HG02678 (cell line): ENCODE results near the gene ALKBH8.
"Not testable (repeated sequence)": the region's sequence is repeated elsewhere in the genome, so short reads cannot be mapped to it uniquely, and the experiment has no call there.

Experiments used
- ATAC-seq: cut with Tn5 transposase; IDR thresholded peaks from one replicate; pipeline ENCODE4 v1.9.1; 2021; ENCODE audit warnings: mild to moderate bottlenecking, moderate library complexity; ENCODE audit not compliant: unreplicated experiment

The ALKBH8 gene

DNA sequence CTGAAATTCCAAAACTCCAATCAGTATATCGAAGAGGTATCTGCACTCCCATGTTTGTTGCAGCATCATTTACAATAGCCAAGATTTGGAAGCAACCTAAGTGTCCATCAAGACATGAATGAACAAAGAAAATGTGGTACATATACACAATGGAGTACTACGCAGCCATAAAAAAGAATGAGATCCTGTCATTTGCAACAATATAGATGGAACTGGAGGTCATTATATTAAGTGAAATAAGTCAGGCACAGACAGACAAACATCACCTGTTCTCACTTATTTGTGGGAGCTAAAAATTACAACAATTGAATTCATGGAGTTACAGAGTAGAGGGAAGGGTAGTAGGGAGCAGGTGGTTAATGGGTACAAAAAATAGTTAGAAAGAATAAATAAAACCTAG lies 13.6 kb upstream of the ALKBH8 start:
- not testable (repeated sequence) for ATAC-seq

DNA sequence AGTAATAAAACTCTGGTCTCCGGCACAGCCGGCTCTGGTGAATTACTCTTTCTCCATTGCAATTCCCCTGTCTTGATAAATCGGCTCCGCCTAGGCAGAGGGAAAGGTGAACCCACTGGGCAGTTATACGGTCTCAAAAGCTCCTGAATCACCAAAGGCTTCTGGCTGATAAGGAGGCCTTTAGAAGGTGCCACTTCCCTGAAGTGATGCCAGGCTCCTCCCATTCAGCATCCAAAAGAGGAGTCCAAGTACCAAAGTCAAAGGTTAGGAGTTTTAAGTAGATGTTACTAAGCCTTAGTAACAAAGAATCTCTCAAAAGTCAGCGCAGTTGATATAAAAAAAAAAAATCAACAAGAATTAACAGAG lies 11.8 kb upstream of the ALKBH8 start:
- ATAC-seq, result no peak

DNA sequence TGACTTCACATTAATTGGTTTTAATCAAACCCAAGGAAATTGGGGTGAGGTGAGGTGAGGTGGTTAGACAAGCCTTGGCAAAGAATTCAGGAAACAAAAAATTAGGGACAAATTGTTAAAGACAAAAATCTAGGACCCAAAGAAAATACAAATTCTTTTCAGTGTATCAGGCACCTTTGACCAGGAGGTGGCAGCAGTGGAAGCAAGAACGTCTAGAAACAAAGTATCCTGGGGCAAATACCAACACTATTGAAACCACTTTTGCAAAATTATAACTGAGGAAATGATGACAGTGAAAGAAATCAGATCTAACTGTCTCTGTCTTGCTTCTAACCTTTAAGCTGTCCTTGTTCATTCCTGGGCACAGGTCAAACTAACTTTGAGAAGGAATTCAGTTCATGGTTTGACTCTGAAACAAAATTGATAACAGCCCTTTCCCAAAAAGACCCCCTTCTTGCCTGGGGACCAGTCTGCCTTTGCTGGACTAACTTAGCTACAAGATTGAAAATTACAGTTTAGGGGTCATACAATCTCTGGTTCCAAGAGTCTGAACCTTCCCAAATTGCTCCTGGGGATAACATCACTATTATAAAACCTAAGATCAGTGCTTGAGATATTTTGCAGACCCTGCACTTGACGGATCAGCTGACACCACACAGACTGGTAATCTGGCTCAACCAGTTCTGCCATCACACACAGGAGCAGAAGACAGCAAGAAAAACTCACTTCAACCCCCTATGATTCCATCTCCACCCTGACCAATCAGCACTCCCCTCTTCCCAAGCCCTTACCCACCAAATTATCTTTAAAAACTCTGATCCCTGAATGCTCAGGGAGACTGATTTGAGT lies 11.2 kb upstream of the ALKBH8 start:
- ATAC-seq, result not testable (repeated sequence)

GRCh38 chr11:107573438-107573837 lies 7.9 kb upstream of the ALKBH8 start:
- no peak for ATAC-seq

DNA sequence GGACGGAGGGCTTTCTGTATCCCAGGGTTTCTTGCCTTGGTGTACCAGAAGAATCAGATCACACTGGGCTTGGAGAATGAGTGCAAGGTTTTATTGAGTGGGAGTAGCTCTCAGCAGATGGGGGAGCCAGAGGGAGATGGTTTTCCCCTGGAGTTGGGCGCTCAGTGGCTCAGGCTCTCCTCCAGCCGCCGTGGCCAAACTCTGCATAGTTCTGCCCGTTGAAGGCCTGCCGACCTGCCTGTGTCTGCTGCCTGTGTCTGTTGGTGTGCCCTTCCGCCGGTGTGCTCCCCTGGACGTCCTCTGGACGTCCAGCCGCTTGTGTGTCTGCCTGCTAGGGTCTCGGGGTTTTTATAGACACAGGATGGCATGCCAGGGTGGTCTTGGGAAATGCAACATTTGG lies 4.5 kb upstream of the ALKBH8 start:
- ATAC-seq, result no peak

DNA sequence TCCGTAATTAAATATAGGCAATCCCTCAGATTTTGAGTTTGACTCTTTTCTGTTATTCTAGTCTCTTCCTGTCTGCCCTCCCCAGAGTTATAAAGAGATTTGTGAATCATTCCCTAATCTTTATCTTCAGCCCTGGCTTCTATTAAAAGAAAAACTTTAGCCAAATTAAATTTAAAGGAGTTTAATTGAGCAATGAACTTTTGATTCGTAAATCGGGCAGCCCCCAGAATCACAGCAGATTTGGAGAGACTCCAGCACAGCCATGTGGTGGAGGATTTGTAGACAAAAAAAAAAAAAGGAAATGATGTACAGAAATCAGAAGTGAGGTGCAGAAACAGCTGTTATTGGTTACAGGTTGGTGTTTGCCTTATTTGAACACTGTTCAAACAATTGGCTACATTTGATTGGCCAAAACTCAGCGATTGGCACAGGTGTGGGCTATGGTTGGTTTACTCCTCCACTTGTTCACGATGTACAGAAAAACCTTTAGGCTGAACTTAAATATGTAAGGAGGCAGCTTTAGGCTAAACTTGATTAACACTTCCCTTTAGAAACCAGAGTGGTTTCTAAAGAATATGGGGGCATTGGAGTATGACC lies 2.3 kb upstream of the ALKBH8 start:
- ATAC-seq, result peak; percentile 25

GRCh38 chr11:107566569-107566968 lies 1.0 kb upstream of the ALKBH8 start:
- no peak for ATAC-seq

- not testable (repeated sequence) for ATAC-seq
Observed at GRCh38 chr11:107565955-107566501, 493 bp upstream of the ALKBH8 start.

DNA sequence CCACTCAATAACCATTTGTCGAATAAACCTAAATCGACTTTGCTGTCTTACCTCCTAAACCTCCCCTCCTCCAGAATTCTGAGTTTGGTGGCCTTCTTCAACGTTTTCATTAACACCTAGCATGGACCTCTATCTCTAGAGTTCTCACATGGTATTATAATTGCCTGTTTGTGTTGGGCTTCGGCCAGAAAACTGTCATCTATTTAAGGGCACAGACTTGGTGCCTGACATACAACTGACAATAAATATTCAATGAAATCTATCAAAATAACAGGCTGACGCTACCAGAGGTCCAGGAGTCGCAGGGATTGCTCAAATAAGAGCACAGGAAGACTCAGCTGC lies 687 bp downstream of the ALKBH8 start:
- ATAC-seq, result no peak

DNA sequence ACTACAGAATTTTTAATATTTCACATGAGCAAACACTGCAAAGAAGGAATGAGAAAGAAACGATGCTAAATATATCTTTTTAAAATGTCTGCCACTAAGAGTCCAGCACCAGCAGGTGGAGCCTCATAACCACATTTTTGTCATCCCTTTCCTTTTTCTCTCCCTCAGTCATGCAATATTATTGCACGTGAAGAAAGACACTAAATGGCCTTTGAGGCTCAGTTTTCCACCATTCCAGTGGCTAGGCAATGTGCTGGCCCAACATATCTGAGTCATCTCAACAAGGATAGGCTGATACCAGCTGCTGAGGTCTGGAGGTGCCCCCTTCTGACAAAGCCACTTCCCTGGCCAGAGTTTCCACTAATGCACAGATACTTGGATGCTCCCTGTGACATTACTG lies 1.8 kb downstream of the ALKBH8 start:
- peak; percentile 25 for ATAC-seq

DNA sequence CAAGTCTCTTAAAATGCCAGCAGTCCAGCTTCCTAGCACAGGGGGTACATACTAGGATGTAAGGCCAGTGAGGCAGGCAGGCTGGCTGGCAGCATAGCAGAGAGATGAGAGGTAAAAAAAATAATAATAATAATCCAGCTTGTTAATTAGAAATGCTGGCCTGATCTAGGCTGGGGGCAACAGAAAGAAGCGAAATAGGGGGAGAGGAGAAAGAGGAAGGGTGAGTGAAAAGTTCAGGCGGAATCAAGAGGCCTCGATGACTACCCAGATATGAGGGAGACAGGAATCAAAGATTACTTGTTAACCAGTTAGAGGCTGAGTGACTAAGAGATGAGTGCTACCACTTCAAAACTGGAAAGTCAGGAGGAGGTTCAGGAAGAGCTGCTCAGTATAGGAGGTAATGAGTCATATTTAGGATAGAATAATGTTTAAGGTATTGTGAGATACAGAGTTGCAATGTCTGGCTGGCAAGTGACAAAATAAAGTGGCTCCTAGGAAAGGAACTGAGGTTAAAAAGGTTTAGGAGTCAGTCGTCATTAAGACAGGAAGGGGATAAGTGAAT lies 2.8 kb downstream of the ALKBH8 start:
- ATAC-seq, result no peak

DNA sequence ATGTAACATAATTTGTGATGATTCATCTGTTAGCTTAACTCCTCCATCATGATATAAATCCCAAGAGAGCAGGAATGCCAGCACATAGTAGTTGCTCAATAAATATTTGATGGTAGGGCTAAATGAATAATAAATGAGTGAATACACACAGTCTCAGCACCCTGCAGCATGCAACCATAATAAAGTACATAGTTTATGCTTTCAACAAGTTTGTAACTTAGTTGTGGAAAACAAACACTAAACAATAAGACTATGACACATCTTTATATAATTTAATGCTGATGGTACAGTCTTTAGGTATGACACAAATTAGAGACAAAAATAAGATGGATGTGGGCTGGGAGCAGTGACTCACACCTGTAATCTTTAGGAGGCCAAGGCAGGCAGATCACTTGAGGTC lies 3.8 kb downstream of the ALKBH8 start:
- no peak for ATAC-seq

DNA sequence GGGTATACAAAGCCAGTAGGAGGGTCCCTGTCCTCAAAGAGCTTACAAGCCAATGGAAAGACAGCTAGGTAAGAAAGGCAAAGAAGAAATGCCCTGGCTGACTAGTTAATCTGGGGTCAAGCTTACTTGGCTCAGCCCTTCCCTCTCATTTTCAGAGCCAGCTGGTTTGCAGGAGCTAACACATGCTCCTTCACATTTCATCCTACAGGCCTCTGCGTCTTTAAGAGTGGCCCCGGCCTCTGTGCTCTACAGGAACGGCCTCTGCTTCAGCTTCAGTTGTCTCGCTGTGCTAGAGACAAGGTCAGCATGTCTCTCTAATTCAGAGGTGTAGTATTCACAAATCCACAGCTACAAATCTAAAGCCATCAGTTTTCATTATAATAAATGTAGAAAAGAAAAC lies 15.2 kb downstream of the ALKBH8 start:
- ATAC-seq, result no peak

- no peak for ATAC-seq
Observed at GRCh38 chr11:107549954-107550285, 15.6 kb downstream of the ALKBH8 start.

GRCh38 chr11:107549253-107549953 lies 16.1 kb downstream of the ALKBH8 start:
- peak; percentile 63 for ATAC-seq

DNA sequence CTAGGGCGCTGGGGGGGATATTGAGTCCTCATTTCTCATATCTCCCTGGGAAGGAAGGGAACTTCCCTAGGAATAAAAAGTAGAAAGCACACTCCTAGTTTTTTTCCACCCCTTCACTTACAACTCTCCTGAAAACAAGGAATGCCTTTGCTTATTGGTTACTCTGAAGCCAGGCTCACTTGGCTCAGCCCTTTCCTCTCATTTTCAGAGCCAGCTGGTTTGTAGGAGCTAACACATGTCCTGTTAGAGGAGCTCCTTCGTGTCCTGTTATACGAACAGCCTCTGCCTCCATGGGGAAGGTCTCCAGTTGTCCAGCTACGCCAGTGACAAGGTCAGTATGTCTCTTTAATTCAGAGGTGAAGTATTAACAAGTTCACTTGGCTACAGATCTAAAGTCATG lies 17.6 kb downstream of the ALKBH8 start:
- no peak for ATAC-seq

DNA sequence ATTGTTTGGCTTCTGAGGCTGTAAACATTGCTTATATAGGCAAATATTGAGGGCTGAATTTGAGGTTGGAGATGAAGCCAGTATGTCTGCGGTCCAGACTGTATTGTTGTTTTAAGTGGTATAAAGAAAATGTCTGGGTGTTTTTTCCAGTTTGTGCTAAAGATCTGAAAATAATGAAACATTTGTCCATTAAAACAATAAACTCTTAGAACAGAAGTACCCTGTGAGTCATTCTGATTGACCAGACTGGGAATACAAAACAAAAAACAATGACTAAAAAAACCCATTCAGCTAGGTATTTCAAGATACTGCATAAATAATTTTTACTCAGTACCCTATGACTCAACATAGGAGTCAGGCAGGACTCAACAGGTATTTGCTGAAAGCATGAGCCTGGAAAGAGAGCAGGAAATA lies 20.4 kb downstream of the ALKBH8 start:
- ATAC-seq, result no peak

DNA sequence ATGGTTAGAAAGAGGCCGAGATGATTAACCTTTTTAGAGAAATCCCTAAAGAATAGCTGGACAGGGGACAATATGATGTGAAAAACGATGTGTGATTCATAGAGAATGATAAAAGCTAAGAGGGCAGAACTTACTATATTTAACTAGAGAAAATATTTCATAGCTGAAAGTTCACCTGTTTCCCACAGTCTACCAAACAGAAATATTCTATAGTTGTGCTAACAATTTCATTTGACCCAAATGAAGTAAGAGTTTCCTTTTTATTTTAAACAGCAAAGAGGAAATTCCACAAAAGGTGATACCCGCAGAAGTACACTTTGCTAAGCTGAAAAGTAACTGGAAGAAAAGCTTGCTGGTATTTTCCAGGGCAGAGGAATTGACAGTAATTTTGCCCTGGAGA lies 26.7 kb downstream of the ALKBH8 start:
- no peak for ATAC-seq

- ATAC-seq, result no peak
Observed at GRCh38 chr11:107538239-107538638, 27.3 kb downstream of the ALKBH8 start.

- ATAC-seq, result not testable (repeated sequence)
Observed at GRCh38 chr11:107537155-107537554, 28.4 kb downstream of the ALKBH8 start.

GRCh38 chr11:107526197-107526596 lies 39.3 kb downstream of the ALKBH8 start:
- no peak for ATAC-seq

DNA sequence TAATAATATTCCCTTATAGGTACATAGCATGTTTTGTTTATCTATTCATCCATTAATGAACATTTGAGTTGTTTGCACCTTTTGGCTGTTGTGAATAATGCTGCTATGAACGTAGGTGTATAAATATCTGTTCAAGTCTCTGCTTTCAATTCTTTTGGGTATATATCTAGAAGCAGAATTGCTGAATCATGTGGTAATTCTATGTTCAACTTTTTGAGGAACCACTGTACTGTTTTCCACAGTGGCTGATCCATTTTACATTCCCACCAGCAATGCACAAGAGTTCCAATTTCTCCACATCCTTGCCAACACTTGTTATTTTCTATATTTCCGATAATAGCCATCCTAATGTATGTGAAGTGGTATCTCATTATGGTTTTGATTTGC lies 56.7 kb downstream of the ALKBH8 start:
- no peak for ATAC-seq
